Femur (tissue), 1 donor: ENCODE data around the gene EXOSC3.
"Not testable (repeated sequence)": the region's sequence is repeated elsewhere in the genome, so short reads cannot be mapped to it uniquely, and the experiment has no call there.

Experiments
- DNase-seq: peaks from one replicate; pipeline ENCODE4 v3.0.0-alpha.2; 2017

Gene EXOSC3

GRCh38 chr9:37775216-37775919 lies 9.5 kb downstream of the EXOSC3 start:
- DNase-seq = no peak

- no peak for DNase-seq
Measured at GRCh38 chr9:37769995-37770394, 14.9 kb downstream of the EXOSC3 start.

DNA sequence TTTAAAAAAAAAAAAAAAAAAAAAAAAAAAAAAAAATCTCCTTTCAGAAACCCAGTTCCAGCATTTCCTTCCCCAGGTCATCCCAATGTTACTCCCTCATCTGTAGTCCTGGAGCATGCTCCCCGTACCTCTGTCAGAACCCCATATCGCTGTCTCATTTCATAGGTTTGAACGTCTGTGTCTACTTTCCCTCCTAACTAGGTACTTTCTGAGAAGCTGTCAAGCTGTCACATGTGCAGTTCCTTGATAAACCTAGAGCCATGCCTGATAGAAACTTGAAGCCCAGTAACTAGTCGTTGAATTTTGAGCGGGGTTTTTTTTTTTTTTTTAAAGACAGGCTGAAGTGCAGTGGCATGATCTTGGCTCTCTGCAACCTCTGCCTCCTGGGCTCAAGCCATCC lies 15.6 kb downstream of the EXOSC3 start:
- DNase-seq = no peak

DNA sequence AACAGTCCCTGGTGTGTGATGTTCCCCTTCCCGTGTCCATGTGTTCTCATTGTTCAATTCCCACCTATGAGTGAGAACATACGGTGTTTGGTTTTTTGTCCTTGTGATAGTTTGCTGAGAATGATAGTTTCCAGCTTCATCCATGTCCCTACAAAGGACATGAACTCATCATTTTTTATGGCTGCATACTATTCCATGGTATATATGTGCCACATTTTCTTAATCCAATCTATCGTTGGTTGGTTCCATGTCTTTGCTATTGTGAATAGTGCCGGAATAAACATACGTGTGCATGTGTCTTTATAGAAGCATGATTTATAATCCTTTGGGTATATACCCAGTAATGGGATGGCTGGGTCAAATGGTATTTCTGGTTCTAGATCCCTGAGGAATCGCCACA lies 19.6 kb downstream of the EXOSC3 start:
- not testable (repeated sequence) for DNase-seq

DNA sequence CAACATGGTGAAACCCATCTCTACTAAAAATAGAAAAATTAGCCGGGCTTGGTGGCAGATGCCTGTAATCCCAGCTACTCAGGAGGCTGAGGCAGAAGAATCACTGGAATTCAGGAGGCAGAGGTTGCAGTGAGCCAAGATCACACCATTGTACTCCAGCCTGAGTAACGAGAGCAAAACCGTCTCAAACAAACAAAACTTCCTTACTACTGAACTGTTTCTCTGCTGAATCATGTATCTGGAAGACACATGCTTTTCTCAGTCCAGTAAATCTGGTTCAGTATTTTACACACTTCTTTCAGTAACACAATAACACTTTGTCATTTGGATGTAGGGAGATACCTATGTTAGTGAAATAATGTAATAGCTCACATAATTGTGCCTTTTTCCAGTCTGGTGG lies 23.4 kb downstream of the EXOSC3 start:
- no peak for DNase-seq

- DNase-seq = no peak
Measured at GRCh38 chr9:37760416-37761161, 24.3 kb downstream of the EXOSC3 start.

DNA sequence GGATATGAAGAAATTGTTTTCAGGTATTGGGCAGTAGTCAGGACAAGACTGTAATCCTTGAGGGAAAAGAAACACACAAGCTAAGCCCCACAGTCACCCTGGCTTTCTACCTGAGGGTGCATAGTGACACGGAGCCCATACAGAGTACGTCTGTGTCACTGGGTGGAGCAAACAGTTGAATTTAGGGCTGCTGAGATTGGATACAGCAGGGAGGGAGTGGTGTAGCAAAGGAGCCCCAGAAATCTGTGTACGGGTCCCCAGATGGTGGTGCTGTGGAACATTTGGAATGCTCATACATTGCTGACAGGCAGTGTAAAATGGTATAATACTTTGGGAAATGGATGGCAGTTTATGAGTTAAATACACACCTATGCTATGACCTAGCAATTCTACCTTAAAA lies 26.1 kb downstream of the EXOSC3 start:
- no peak for DNase-seq

DNA sequence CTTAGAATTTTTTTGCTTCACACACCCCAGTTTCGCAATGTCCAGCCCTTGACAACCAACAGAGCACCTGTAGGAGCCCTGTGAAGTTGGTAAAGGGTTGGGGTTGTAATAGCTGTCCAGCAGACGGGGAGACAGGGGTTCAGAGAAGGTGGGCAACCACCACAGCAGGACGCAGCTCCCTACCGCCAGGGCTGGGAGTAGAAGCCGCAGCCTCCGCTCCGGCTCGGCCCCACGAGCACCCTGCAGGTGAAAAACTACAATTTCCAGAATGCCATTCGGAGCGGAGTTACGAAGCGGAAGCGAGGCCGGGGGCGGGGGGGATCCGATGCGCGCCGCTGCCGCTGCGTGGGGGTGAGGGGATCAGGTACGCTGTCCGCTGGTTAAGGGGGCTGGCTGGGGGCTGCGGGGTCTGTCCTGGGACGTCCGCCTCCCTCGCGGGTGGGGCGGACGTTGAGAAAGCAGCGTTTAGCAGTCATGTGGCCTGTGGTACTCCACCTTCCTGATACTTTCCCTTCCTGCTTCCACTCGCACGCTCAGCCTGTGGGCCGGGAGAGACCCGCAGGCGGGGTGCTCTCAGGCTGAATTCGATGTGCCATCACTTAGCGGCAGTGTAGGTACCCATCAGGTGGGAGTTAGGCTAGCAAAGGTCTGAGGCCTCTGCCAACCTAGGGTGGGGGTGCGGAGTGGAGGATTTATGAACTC lies 31.2 kb downstream of the EXOSC3 start, which contains the start of gene TRMT10B:
Gene TRMT10B (plus strand): TSS at position 317 of the 702 bp plus-strand sequence. CDS start 8,127 bp downstream, outside the sequence.
- peak; percentile 85 for DNase-seq

DNA sequence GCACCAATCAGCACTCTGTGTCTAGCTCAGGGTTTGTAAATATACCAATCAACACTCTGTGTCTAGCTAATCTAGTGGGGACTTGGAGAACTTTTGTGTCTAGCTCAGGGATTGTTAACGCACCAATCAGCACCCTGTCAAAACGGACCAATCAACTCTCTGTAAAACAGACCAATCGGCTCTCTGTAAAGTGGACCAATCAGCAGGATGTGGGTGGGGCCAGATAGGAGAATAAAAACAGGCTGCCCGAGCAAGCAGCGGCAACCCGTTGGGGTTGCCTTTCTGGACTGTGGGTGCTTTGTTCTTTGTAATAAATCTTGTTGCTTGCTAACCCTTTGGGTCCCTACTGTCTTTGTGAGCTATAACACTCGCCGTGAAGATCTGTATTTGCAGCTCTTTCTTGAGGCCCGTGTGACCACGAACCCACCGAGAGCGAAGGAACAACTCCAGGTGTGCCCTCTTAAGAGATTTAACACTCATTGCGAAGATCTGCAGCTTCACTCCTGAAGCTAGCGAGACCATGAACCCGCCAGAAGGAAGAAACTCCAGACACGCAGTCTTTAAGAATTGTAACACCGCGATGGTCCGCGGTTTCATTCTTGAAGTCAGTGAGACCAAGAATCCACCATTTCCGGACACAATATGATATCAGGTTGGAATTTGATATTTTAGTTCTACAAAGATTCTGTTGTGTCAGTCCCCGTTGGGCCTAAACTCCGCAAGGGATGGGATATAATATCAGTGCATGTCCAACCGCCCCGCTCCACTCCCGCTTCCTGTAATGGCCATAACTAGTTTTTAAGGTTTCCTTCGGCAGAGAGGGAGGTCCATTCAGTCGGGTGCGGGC lies 32.0 kb downstream of the EXOSC3 start:
- DNase-seq = no peak

DNA sequence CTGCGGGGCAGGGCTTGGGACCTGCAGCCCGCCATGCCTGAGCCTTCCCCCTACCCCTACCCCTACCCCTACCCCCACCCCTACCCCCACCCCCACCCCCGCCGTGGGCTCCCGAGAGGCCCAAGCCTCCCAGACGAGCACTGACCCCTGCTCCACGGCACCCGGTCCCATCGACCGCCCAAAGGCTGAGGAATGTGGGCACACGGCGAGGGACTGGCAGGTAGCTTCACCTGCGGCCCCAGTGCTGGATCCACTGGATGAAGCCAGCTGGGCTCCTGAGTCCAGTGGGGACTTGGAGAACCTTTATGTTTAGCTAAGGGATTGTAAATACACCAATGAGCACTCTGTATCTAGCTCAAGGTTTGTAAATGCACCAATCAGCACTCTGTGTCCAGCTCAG lies 32.8 kb downstream of the EXOSC3 start:
- not testable (repeated sequence) for DNase-seq

DNA sequence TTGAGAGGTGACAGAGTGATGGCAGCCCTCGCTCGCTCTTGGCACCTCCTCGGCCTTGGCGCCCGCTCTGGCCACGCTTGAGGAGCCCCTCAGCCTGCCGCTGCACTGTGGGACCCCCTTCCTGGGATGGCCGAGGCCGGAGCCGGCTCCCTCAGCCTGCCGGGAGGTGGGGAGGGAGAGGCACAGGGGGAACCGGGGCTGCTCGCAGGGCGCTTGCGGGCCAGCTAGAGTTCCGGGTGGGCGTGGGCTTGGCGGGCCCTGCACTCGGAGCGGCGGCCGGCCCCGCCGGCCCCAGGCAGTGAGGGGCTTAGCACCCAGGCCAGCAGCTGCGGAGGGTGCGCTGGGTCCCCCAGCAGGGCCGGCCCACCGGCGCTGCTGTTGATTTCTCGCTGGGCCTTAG lies 33.2 kb downstream of the EXOSC3 start:
- not testable (repeated sequence) for DNase-seq

DNA sequence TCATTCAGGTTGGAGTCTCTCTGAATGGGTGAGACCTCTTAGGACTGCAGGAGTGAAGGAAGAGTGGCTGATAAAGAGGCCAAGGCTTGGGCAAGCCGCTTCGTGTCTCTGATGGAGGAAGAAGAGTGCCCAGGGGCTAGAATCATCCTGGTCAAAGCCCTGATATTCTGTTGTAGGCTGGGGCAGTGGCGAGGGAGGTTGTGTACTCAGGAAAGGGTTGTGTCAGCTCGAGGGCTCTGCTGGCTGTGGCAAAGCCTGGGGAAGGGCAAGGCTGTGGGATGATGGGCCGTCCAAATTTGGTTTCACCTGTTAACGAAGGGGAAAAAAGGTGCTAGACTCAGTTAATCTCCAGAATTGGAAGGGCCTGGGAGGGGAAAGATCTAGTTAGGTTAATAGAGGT lies 33.7 kb downstream of the EXOSC3 start:
- DNase-seq = no peak

DNA sequence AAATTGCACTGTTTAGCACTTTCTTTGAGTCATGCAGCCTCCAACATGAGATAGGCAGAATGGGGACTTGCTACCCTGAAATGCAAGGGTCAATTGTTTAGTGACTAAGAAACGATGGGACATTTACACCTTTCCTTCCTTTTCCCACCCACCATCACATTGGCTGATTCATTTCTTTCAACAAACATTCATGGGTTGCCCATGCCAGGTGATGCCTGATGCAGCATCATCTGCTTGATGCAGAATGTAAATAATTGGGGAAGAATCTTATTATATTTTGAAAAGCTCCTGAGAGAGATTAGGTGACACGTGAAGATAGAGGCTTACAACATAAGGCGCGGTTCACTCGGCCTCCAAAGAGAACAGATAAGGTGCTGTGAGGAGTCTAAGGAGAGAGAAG lies 35.7 kb downstream of the EXOSC3 start:
- no peak for DNase-seq

GRCh38 chr9:37747271-37747753 lies 37.6 kb downstream of the EXOSC3 start:
- DNase-seq = peak; percentile 62

DNA sequence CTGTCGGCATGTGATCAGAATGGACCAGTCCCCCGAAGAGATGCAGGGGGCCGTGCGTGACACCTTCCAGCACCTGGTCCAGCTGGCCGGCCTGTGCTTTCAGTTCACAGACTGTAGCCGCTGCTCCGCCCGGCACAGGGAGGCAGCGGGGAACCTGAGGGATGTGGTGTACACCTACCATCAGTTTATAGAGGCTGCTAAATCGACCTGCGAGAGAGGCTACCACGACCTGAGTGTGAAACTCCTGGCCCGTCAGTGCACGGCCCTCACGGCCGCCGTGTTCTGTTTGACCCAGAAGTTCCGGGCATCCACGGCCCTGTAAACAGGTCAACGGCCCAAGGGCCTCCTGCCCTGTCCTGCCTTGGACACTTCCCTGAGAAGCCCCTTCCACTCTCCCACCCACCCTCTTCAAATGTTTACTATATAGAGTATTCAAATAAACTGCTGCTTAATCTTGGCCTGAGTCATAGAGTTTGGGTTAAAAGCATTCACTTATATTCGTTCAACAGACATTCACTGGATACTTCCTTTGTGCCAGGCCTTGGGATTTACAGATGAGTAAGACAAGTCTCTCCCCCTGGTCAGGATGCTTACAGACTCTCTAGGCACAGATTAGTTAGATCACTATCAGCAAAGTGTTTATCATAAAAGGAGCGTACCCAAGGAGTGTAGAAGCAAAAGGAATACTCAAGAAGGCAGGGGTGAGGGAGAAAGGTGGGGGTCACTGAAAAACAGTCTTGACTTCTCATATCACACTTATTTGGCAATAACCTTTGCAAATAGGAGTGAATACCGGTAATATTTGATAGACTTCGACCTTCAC lies 38.2 kb downstream of the EXOSC3 start:
- DNase-seq = no peak

DNA sequence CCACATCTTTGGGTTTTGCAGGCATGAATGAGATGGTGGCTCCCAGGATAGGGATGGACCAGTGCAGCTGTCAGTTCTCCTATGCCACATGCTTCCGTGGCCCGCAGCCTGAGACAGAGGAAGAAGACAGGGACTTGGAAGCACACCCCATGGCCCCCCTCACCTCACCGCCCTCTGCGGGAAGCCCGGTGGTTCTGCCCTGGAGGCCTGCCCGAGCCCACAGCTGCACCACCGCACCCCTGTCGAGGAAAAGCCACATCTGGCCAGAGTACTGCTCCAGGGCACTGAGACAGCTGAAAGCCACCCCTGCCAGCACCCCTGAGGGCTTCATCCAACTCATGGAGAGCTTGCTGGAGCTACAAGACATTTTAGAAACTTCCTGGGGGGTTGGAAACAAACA lies 38.9 kb downstream of the EXOSC3 start:
- DNase-seq = peak; percentile 56

GRCh38 chr9:37740631-37741328 lies 44.1 kb downstream of the EXOSC3 start:
- DNase-seq = no peak

DNA sequence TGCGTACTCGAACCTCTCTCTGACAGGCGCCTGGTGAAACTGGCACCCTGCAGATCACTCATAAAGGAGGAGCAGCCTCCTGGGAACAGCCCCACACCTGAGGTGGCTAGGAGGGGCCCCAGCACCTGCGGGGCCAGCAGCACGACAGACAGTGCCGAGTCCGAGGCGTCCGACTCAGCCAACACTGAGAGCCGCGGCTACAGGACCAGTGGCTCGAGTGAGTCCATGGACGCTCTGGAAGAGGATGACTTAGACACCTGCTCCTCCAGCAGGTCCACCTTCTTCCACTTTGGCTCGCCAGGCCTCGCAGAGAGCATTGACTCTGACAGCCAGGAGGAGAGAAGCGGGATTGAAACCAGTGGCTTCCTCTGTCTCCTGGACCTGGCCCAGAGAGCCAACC lies 44.7 kb downstream of the EXOSC3 start:
- no peak for DNase-seq

DNA sequence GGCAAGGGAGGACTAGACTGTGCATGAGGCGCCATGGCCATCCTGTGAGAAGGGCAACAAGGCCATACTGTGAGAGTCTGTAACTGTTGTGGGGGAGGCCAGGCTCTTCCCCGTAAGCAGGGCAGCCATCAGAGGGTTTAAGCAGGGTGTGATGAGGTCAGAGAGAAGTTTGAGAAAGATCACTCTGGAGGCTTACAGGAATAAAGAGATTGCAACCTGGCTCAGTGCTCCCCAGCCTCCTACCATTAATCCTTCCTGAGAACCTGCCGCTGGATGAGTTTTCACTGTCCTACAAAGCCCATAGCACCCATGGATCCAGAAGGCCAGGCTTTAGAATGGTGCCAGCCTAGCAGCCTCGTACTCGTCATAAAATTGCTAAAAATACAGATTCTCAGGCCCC lies 45.6 kb downstream of the EXOSC3 start:
- no peak for DNase-seq

GRCh38 chr9:37732952-37733351 lies 51.9 kb downstream of the EXOSC3 start:
- no peak for DNase-seq
